HG03039 (cell line): ENCODE measurements around the gene RNF213.

Experiments used
- ATAC-seq: cut with Tn5 transposase; IDR thresholded peaks from one replicate; pipeline ENCODE4 v1.9.1; 2021; ENCODE audit warnings: mild to moderate bottlenecking, moderate library complexity; ENCODE audit not compliant: unreplicated experiment

RNF213 gene

DNA sequence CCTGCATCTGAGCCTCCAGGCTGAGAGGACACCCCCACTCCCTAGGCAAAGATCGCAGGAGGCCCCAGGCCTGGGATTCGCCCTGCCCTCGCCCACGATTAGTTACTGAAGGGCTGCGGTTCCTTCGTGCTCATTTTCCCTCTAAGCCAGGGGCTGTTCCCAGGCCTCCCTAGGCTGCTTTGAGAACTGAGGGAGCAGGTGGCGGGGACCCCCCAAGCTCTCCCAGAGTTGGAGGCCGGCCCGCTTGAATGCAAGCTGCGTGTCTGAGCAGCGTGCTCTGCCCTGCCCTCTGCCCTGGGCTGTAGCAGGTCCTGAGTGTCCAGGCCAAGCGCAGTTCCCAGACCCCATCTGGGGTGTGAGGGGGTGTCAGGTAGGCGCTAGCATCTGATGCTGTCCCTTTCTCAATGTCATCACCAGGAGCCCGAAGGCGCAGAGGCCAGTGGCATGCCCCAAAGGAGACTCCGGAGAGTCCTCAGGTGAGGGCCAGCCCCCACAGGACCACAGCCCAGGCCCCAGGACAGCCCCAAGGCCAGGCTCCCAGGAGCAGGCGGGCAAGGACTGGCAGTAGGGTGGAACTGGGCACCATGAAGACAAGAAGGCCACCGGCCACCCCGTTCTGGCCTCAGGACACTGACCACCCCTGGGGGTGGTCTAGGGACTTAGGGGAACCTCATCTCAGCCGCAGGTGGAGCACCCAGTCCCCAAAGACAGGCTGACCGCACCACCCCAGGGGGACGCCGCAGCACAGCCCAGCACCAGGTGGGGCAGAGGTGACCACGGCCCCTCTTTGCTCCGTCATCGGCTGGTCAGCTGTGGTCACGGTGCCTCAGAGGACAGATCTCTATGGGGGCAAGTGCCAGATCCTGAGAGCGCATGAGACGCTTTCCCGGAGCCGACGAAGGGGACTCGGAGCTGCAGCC is 169.0 kb downstream of the RNF213 start:
- ATAC-seq = no peak

DNA sequence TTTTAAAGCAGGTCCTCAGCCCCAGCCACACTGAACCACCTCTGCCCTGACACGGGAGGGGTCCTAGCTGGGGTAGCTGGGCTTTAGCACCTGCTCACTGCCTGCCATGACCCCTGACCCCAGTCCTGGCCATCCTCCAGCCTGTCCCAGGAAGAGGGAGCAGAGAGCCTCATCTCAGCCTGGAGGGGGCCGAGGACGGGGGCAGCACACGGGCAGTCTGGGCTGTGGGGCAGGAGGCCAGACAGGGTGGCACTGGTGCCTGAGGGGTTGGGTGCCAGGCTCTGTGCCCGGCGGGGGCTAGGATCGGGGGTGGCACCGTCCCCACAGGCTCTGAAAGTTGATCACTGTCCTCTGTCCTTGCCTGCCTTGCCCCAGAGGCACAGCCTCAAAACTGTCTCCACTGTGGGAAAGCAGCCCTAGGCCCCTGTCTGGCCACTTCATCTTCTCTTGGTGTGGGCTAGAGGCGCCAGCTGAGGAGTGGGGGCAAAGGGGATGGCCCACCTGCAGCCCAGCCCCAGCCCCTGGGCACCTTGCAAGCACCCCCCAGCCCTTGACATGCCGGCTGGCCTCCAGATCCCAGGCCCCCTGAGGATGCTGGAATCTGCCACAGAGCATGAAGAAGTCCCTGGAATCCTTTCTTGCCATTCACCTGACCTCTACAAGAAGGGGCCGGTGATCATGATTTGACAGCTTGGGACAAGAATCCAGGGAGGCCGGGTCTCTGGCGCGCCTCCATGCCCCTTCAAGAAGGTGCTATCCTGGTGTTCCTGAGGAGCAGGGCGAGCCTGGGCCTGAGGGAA is 170.0 kb downstream of the RNF213 start:
- ATAC-seq = no peak

DNA sequence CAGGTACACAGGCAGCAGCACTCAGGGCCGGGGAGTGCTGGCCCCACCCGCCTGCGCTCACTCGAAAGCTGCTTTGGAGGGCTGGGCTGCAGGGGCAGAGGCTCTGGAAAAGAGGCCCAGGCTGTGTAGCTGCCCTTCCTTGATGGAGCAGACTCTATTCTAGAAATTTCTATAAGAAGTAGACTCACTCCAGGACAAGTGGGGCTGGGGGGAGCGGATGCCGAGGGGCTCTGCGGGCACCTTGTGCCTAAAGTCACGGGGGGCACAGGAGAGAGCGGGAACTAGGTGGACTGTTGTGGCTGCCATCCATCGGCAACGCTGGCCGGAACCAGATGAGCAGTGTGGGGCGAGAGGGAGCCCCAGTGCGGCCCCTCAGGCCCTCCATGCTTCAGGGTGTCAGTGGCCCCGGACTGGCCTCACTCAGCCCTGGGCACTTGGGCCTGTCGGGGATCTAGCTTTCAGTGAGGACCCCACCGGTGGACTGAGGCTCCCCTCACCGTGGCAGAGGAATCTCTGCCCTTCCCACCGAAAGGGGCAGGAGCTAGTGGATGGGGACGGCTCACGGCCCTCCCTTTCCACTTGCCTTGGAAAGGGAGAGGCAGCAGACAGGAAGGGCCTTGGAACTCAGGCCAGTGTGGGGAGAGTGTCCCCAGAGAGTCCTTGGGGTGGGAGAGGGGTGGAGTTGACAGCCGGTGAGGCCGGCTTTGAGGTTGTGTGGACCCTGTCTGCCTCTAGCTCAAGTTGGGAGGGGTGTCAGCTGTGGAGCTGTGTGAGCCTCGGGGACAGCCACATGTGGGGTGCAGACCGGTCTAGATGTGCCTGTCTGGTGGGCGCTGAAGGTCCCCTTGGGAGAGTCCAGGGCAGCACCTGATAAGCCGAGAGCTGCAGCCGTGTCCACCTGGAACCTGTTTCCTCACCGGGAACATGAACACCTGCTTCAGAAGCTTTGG is 170.9 kb downstream of the RNF213 start:
- ATAC-seq = no peak

DNA sequence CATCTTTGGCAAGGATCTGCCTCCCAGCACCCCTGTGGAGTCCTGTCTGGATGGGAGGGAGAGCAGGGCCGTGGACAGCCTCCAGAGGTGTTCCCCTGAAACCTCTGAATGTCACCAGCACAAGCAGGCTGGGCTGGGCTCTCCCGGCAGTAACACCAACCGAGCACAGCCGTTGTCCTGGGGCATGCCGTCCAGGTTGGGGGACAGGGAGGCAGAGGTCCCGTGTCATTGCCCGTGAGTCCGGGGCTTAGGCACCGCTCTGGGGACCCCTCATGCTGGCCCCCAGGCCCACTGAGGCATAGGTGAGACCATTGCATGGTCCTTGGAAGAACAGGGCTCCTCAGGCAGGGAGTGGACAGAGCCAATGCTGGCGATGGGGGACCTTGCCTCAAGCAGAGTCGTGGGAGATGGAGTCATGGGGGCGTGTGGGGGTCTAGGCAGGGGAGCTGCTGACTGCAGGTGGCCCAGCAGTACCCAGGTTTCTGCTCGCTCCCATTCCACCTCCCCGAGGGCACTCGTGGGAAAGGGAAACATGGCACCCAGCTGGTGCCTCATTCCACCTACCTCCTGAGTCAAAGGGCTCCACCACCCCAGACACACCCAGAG is 171.8 kb downstream of the RNF213 start:
- ATAC-seq = no peak

DNA sequence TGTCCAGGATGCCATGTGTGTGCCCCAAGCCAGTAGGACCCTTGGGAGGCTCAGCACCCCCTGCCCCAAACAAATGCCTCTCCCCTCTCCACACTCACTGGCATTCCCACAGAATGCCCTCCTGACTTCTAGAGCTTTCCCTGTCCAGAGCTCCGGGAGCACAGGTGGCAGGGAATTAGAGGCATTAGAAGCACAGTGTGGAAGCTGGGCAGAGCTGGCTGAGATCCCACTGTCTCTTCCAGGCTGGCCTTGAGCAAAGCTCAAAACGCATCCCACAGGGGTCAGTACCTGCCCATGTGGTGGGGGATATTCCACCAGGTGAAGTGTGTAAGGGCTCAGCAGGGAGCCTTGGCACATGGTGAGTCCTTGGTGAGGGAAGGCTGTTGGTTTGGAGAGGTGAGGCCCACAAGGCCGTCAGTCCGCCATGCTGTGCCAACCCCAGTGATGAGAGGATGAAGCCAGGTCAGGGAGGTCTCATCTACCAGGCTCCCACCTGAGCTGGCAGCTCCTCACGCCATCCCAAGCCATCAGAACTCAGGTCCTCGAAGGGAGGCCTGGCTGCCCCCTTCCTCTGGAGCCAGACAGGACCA is 172.4 kb downstream of the RNF213 start:
- ATAC-seq = no peak

DNA sequence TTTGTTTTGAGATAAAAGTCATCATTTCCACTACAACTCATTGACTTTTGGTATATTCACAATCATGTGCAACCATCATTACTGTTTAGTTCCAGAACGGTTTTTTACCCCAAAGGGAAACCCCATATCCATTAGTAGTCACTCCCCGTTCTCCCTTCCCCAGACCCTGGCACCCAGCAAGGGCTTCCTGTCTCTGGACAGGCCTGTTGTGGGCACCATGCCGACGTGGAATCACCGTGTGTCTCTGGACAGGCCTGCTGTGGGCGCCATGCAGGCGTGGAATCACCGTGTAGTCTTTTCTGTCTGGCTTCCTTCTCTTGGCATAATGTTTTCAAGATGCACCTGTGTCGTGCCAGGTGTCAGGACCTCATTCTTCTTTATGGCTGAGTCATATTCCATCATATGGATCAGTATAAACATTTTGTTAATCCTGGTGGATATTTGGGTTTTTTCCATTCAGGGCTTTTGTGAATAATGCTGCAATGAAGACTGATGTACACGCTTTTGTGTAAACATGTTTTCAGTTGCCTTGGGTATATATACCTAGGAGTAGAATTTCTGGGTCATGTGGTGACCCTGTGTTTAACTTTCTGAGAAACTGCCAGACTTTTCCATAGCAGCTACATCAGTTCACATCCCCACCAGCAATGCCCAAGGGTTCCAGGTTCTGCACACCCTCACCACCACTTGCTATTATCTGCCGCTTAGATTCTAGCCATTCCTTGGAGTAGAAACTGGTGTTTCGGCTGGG is 173.4 kb downstream of the RNF213 start:
- ATAC-seq = no peak

DNA sequence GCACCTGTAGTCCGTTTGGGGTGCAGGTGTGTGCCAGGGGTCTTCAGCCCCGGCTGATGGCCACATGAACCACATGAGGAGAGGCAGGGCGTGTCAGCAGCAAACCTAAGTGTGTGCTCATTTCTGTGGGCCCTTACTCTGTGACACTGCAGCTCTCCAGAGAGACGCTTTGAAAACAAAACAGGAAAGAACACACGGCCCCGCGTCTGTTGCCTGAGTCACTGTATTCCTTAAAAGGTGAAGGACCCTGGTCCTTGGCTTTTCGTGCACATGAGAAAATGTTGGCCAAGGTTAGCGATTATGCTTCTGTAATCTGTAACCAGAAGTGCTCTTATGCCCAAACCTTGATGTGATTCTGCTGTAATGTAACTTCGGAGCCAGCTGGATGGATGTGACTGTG is 176.9 kb downstream of the RNF213 start:
- no peak for ATAC-seq

DNA sequence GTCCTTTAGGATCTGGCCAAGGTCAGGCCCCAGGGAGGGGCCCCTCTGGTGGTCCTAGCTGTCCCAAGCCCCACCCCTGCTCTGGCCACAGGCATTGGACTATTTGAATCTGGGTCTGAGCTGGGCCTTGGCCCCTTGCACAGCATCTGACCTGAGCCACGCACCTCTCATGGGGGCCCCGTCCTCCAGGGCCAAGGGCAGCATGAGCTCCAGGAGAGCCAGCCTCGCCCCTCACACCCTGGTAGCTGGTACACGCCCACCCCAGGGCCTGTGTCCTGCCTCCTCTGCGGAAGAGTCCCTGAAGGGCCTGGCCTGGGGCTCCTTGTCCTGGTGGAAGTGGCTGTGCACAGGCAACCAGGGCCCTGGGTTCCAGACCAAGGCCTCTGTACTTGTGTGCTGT is 178.2 kb downstream of the RNF213 start:
- ATAC-seq = no peak

DNA sequence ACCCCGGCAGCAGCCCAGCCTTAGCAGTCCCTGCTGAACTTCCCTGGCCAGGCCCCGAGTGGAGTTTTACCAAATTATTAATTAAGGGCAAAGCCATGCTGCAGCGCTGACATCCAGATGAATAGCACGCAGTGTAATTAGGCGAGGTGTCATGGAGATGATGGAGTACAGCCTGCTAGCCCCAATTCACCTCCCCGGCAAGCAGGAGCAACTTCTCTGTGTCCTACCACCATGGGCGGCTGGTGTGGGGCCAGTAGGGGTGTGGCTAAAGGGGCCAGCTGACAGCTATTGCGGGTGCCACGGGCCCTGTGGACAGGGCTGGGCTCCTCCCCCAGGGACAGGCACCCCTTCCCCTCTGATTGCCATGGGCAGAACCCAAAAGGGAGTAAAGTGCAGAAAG is 178.8 kb downstream of the RNF213 start:
- ATAC-seq = no peak

DNA sequence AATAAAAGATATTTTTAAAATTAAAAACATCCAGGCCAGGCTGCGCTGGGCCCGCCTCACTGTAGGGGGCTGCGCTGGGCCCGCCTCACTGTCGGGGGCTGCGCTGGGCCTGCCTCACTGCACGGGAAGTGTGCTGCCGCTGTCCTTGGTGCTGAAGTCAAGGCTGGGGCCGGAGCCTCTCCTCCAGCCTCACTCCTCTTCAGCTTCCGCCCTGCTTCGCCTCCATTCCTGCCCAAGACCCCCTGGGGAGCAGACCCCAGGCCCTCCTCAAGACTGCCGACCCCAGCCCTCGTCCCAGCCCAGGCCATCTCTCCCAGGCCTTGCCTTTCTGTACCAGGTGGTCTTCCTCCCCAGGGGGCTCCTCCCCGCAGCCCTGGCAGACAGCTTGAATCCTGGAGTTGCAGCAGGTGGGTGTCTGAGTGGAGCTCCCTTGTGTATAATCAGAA is 180.5 kb downstream of the RNF213 start:
- no peak for ATAC-seq

DNA sequence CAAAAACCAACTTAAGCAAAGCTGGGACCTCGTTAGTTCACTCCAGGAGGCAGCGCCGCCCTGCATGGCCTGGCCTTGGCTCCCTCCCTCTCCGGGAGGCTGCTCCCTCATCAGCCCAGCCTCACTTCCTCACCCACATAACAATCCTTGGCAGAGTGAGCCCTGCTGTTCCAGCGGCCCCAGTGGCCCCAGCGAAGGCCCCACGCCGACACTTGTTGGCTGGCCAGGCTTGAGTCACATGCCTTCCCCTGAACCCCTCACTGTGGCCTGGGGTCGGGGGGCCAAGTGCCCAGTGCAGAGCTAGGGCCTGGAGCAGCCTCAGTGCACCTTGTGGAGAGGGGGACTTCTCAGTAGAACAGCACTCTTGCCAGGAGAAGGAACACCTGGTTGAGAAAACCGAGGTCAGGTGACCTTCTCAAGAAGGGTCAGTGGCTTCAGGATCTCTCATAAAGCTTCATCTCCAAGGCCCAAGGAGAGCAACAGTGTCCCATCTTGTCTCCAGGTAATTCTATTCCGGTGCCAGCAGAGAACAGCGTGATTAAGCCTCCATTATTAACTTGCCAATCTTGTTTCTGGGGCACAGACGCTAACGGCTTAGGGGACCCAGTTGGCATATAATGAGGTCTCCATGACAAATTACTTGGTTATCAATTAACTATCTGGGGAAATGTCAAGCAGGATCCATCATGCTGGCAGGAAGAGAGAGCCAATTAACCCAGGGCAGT is 181.1 kb downstream of the RNF213 start:
- no peak for ATAC-seq

DNA sequence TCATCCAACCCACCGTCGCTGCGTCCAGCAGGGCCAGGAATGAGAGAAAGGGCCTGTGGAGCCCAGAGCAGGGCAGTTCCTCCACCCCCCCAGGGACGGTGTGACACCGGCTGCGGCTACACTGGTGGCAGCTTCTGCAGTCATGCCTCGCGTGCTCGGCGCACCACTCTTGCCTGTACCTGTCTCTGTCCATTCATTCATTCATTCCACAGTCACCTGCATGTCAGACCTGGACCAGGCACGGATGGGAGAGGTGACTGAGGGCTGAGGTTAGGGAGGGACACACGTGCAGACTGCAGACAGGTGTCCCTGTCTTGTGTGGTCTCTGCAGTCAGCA is 181.6 kb downstream of the RNF213 start:
- no peak for ATAC-seq

DNA sequence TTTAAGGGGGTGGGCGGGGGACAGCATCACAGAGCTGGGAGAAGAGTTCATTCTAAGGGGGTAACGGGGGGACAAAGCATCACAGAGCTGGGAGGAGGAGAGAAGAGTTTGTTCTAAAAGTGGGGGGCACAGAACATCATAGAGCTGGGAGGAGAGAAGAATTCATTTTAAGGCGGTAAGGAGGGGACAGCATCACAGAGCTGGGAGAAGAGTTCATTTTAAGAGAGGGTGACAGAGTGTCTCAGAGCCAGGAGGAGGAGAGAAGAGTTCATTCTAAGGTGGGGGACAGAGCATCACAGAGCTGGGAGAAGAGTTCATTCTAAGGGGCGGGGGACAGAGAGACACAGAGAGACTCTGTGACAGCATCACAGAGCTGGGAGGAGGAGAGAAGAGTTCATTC is 182.1 kb downstream of the RNF213 start:
- no peak for ATAC-seq

DNA sequence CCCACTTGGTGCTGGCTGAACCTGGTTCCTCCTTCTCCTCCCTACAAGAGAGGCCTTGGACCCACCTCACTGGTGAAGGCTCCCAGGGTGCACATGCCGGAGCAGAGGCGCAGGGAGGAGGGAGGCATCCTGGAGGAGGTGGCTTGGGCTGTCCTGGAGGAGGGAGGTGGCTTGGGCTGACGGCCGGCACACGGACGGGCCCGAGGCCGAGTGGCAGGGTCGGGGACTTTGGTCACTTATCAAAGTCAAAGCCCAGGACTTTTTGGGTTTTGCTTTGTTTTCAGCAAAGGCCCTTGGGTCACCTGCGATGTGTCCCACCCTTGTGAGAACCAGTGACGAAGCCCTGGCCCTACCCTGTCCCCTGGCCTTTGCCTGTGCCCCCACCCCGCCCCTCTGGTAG is 182.8 kb downstream of the RNF213 start:
- ATAC-seq = no peak

DNA sequence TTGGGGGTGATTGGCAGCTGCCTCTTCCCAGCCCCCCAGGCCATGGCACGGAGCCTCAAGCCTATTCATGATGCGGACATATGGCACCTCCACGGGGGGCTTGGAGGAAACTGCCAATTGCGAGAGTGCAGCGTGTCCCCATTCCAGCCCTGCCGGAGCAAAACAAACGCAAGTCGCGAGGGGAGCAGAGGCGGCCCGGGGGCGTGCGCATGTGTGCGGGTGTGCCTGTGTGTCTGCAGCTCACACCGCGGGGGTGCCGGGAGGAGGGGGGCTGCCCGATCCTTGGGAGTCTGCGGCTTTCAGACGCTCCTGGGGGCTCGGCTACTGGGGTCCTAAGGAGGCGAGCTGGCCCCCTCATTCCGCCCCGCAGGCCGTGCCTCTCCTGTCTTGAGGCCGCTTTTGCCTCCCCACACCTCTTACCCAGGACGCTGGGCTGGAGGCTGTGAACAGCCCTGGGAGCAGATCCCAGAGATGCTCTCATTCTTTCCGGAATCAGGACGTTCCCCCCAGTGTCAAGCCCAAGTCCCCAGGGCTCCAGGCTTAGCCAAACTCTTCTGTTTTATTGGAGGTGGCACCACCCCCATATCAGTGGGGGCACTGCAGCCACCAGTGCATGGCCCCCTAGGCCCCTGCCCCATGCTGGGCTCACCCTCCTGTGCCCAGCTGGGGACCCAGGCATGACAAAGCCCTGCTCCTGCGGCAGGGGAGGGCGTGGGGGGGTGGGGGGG is 183.4 kb downstream of the RNF213 start:
- no peak for ATAC-seq

DNA sequence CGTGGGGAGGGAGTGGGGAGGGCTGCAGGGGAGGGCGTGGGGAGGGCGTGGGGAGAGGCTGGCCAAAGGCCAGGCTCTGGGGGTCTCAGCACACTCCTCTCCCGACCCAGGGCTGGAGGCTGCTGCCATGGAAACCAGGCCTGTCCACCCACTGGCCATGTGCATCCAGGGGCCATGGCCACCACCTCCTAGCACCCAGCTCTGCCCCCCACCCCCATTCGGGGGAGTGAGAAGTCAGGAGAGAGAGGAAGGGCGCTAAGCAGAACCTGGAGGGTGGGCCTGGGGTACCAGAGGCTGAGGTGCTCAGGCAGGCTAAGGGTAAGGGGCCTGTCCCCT is 184.0 kb downstream of the RNF213 start:
- ATAC-seq = no peak

DNA sequence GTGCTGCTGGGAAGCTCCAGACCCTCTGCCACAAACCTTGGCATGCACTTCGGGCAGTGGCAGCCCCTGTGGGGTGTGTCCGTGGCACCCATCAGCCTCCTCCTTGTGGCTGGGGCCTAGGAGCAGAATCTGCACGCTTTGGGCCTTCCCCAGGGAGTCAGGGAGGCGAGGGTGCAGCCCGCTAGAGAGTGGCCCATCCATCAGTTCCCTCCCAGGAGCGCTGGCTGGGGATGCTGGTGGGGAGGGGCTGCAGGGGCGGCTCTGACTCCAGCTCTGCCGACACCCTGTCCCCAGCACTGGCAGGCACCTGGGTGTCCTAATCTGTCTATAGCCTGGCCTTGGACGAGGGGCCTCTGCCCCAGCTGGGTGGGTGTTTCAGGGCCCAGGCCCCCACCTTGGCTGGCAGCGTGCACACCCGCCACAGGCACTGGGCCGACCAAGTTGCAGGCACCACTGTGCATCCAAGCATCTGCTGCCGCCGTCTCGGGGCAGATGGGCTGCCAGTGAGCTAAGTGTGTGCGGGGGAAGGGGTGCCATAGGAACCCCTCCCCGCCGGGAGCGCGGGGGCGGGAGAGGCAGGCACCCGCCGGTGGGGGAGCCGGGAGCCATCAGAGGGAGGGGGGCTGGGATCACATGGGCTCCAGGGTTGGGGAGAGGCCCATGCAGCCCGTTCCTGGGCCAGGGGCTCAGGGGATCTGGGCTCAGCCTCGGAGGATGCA is 184.5 kb downstream of the RNF213 start:
- no peak for ATAC-seq

DNA sequence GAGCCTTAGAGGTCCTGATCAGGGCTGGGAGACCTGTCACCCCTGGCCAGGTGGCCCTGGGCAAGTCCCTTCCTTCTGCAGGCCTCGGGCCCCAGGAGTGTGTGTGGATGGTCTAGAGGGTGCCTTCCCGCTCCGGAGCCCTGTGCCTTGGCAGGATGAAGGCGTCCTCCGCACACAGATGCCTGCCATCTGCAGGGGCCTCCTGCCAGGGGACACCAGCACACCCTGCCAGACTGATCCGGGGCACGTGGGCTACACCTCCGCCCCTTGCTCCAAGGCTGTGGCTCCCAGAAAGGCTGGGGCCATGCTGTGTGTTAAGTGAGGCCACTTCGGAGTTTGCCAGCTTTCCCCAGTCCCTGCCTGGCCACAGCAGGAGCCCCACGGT is 185.1 kb downstream of the RNF213 start:
- no peak for ATAC-seq
